Motor neuron (in vitro differentiated cells): ENCODE data around the gene CABLES2. TPM values are rescaled to one million over a fixed set of nuclear protein-coding genes. Genes with fewer than 3 reads are reported as not detected.
"Not testable (repeated sequence)": the region's sequence is repeated elsewhere in the genome, so short reads cannot be mapped to it uniquely, and the experiment has no call there.

Source experiments
- ATAC-seq, 8 experiments: fragments of 200-7000 bp; cut with Tn5 transposase; replicated peaks in 6 of 8; 2 replicates each; pipeline ENCODE4 v1.8.0; 2021; ENCODE audit warnings: mild to moderate bottlenecking in 8 of 8, moderate library complexity in 8 of 8
- H3K27ac ChIP-seq, 2 donors: fragments of 250-450 bp; sonication (Bioruptor Pico); 2 replicates each; pipeline ENCODE4 v1.9.0; 2021; ENCODE audit warnings: antibody characterized with exemption in 2 of 2, mild to moderate bottlenecking in 2 of 2, moderate library complexity in 1 of 2
- H3K4me1 ChIP-seq, 2 donors: fragments of 250-450 bp; sonication (Bioruptor Pico); replicated peaks in 1 of 2; 2 replicates each; pipeline ENCODE4 v1.6.1; 2021; ENCODE audit warnings: antibody characterized with exemption in 2 of 2, mild to moderate bottlenecking in 2 of 2, moderate library complexity in 1 of 2
- H3K4me3 ChIP-seq, 5 donors: fragments of 250-450 bp; sonication (Bioruptor Pico); 2 replicates each; pipeline ENCODE4 v1.9.0; 2021; ENCODE audit warnings: antibody characterized with exemption in 5 of 5, mild to moderate bottlenecking in 5 of 5, moderate library complexity in 4 of 5
- WGBS, 10 experiments: fragments of 450-650 bp; shearing (Covaris generic); methylation state at CpG; one replicate each; pipeline ENCODE4 v1.0.0; 2022; 5-methylcytosine and 5-hydroxymethylcytosine counted together
- in situ Hi-C, 9 experiments: fragments of 400-800 bp; cut with MboI; loops; one replicate each; pipeline ENCODE4 v1.15.0; 2021; ENCODE audit warnings: low sequenced_read_pairs in 9 of 9, low pct_unique_long_range_greater_than_20kb in 2 of 9; ENCODE audit not compliant: unreplicated experiment in 9 of 9
- total RNA-seq, 8 experiments: library from RNA; unstranded; fragments of 300-600 nt; gene quantifications; 2 replicates each; pipeline versions ENCODE4 v1.2.3 to v1.2.4, GENCODE V29; 2022

CABLES2 gene
- total RNA-seq, 8 experiments from 2014 or later = 1.4 to 9.6 (median 5.7) TPM

- in situ Hi-C loops = no loop called here
- ATAC-seq = no peak
- H3K27ac ChIP-seq = no peak overlapping the region
- 68% methylated on average over 4 of the region's 10 CpGs; no CpG with 5 or more reads in 9 of the 10 experiments for WGBS, 10 experiments
- peaks cover 19 to 24% of the 10 kb centered on the region in 2 donors for H3K4me1 ChIP-seq
- H3K4me3 ChIP-seq = no peak overlapping the region
These were observed 23.3 kb upstream of the CABLES2 start for GRCh38 chr20:62430311-62430853.

DNA sequence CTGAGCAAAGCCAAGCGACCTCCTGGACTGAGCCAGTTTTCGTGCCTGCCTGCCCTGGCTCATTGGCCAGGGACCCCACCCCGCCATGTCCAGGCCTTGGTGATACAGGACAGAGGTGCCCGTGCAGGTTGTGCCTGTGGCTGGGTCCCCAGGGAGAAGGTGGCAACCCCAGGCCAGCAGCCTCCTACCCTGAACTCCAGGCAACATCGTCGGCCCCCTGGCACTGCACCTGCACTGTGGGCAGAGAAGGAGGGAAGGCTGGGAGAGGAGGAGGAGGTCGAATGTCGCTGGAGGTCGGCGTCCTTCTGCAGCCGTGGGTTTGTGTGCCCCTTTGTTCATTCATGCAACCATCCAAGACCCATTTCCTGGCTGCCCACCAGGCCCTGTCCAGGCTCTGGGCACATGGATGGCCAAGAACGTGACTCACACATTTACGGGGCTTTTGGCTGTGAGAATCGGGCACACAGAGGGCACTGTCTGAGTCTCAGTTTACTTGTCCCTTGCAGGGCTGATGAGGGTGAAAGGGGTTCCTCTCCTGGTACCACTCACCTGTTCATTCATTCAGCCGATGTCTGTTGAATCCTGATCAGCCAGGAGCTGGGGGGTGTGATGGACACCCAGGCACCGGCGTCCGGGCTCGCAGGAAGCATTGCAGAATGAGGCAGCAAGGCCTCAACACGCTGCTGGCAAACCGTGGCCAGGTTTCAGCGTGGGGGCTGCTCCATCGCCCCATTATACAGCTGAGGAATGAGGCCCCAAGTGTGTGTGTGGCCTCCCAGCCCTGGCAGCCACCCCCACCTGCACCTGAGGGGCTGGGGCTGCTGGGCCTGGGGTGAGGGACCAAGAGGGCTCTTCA lies 22.6 kb upstream of the CABLES2 start:
- no peak for ATAC-seq
- WGBS, 10 experiments = 3 to 94% (median 74%) methylated on average over 2 to 7 of the region's 23 CpGs; no CpG with 5 or more reads in 6 of the 10 experiments

GRCh38 chr20:62428396-62429295 lies 21.6 kb upstream of the CABLES2 start:
- Histone ChIP-seq H3K4me1 (peaks cover 20 to 21% of the 10 kb centered on the region in 2 donors), H3K27ac (no peak overlapping the region), H3K4me3 (no peak overlapping the region)
- peak in 5 of 8 experiments; percentile 7 to 39 (median 14) for ATAC-seq
- WGBS, 10 experiments = 18 to 100% (median 52%) methylated on average over 1 to 11 of the region's 31 CpGs; no CpG with 5 or more reads in 3 of the 10 experiments
- in situ Hi-C loops = no loop called here

More for the DNA sequence above, 22.6 kb upstream of the CABLES2 start:
- no peak overlapping the region for H3K4me3 ChIP-seq
- in situ Hi-C loops = no loop called here
- peaks cover 20 to 24% of the 10 kb centered on the region in 2 donors for H3K4me1 ChIP-seq
- H3K27ac ChIP-seq = no peak overlapping the region

DNA sequence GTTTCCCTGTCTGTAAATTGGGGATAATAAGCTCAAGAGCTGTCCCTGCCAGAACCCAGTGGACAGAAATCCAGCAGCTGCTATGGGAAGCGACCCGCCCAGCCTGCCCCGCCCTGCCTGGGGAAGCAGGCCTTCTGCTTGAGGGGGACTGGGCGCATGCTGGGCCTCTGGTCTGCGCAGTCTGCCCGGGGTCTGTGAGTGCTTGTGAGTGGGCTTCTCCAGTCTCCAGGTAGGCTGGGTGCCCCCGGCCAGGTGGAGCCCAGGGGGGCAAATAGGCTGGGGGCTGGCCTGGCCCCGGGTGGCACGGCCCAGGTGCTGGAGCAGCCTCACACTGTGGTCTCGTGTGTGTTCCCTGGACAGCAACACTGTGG lies 20.9 kb upstream of the CABLES2 start:
- ATAC-seq = peak in 3 of 8 experiments; percentile 3 to 59 (median 53)
- H3K27ac ChIP-seq = no peak overlapping the region
- peaks cover 26 to 28% of the 10 kb centered on the region in 2 donors for H3K4me1 ChIP-seq
- in situ Hi-C loops = no loop called here
- 95% methylated on average over 3 of the region's 10 CpGs; no CpG with 5 or more reads in 9 of the 10 experiments for WGBS, 10 experiments
- no peak overlapping the region for H3K4me3 ChIP-seq

DNA sequence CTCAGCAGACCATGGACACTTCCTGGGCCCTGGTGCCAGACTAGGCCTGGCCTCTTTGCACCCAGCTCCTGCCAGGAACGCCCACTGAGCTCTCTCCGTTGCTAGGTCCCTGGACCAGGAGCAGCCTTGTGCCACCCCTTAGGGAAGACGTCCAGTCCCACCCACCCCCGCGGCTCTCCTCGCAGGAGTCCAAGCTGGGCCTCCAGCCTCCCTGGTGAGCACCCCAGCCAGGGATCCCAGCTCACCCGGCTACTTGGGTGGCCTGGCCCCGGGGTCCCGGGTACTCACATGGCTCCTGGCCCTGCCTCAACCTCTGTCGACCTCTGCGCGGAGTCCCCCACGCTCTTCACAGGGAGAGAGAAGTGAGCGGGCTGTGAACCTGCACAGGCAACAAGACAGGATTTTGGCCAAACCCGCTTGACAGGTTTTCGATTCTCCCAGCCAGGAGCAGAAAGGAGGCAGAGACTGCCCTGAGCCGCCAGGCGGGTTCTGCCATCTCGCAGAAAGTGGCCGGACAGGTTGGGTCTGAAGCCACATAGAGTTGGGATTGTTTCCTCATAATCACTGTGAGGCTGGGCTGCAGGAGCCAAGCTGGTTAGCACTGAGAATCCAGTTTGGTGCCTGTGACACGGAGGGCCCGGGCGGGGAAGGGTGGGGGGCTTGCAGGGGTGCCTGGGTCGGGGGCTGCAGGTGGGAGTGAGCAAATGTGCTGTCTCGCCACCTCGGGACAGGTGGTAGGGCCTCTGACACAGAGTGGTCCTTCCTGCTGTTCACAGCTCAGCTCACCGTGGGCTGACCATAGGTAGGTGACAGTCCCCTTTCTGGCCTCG lies 20.3 kb upstream of the CABLES2 start, which contains the start of gene RBBP8NL:
Gene RBBP8NL (minus strand): TSS at position 368 of the 830 bp plus-strand sequence. CDS start 7,892 bp downstream, outside the sequence.
- WGBS, 10 experiments = 33 to 96% (median 84%) methylated on average over 4 to 9 of the region's 28 CpGs; no CpG with 5 or more reads in 7 of the 10 experiments
- Histone ChIP-seq H3K4me1 (peaks cover 26 to 28% of the 10 kb centered on the region in 2 donors), H3K4me3 (no peak within 1 kb of the TSS), H3K27ac (no peak within 1 kb of the TSS)
- ATAC-seq = peak in 1 of 8 experiments; percentile 1
- in situ Hi-C loops = no loop called here

- WGBS, 10 experiments = 55 to 100% (median 58%) methylated on average over 2 to 7 of the region's 22 CpGs; no CpG with 5 or more reads in 6 of the 10 experiments
- Histone ChIP-seq H3K4me1 (peaks cover 26 to 28% of the 10 kb centered on the region in 2 donors), H3K4me3 (no peak overlapping the region), H3K27ac (no peak overlapping the region)
- ATAC-seq = peak in 3 of 8 experiments; percentile 10 to 12 (median 12)
- in situ Hi-C loops = no loop called here
These were observed 19.6 kb upstream of the CABLES2 start for GRCh38 chr20:62426699-62427131.

DNA sequence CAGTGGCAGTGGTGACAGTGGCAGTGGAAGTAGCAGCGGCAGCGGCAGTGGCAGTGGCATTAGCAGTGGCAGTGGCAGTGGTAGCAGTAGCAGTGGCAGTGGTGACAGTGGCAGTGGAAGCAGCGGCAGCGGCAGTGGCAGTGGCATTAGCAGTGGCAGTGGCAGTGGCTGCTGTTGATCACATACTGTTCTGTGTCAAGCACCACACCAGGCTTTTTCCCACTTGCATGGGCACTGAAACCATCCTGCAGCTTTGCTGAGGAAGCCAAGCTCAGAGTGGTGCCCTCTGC lies 18.9 kb upstream of the CABLES2 start:
- in situ Hi-C loops, H3K27ac ChIP-seq, H3K4me3 ChIP-seq, ATAC-seq: not testable (repeated sequence)
- 61 to 100% (median 100%) methylated on average over 1 to 4 of the region's 4 CpGs; no CpG with 5 or more reads in 7 of the 10 experiments for WGBS, 10 experiments
- peaks cover 26 to 28% of the 10 kb centered on the region in 2 donors for H3K4me1 ChIP-seq

- peak in 1 of 8 experiments; percentile 3 for ATAC-seq
- Histone ChIP-seq H3K4me1 (peaks cover 26 to 28% of the 10 kb centered on the region in 2 donors), H3K4me3 (no peak overlapping the region), H3K27ac (no peak overlapping the region)
- in situ Hi-C loops = no loop called here
- WGBS, 10 experiments = 53 to 97% (median 70%) methylated on average over 1 to 6 of the region's 21 CpGs; no CpG with 5 or more reads in 3 of the 10 experiments
These were observed 18.4 kb upstream of the CABLES2 start for GRCh38 chr20:62425281-62426058.

- Histone ChIP-seq H3K27ac (no peak overlapping the region), H3K4me1 (peaks cover 26 to 28% of the 10 kb centered on the region in 2 donors), H3K4me3 (no peak overlapping the region)
- ATAC-seq = no peak
- 0 to 90% (median 60%) methylated on average over 1 to 4 of the region's 23 CpGs; no CpG with 5 or more reads in 6 of the 10 experiments for whole genome bisulfite sequencing, 10 experiments
- in situ Hi-C loops = loop anchor here in 2 of 9 experiments (25.0 kb wide), 1 partner anchor 188 kb away; no protein-coding TSS in a partner anchor
These were observed 17.4 kb upstream of the CABLES2 start for GRCh38 chr20:62424249-62425107.

DNA sequence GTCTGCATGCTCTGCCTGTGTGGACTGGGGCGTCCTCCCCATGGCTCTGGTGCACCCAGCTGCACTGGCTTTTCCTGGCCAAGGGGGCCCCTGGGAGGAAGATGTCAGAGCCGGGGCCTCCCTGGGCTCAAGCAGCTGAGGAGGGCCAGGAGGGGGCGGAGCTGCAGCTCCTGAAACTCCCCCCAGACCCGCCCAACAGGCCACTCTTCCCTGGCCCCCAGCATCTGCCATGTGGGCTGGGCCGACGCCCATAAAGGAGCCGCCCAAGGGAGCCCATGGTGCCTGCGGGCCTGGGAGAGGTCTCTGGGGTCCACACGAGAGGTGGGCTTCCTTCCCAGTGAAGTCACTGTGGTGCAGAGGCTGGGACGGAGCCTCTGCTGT lies 16.2 kb upstream of the CABLES2 start:
- Histone ChIP-seq H3K4me1 (peaks cover 16 to 17% of the 10 kb centered on the region in 2 donors), H3K4me3 (no peak overlapping the region), H3K27ac (no peak overlapping the region)
- 0 to 80% (median 80%) methylated on average over 1 of the region's 10 CpGs; no CpG with 5 or more reads in 5 of the 10 experiments for WGBS, 10 experiments
- in situ Hi-C loops = loop anchor here in 2 of 9 experiments (25.0 kb wide), 1 partner anchor 189 kb away; no protein-coding TSS in a partner anchor
- ATAC-seq = peak in 7 of 8 experiments; percentile 8 to 81 (median 48)
